Suprapubic skin (tissue), 4 donors: ENCODE data around the gene CBS.
"Not testable (repeated sequence)": the region's sequence is repeated elsewhere in the genome, so short reads cannot be mapped to it uniquely, and the experiment has no call there.

ENCODE experiments used
- POLR2A ChIP-seq, 2 donors: fragments of 450-650 bp; IDR thresholded peaks; one replicate each; pipeline ENCODE4 v1.6.1; 2017; ENCODE audit warnings: antibody characterized with exemption in 2 of 2, mild to moderate bottlenecking in 2 of 2, moderate library complexity in 2 of 2
- POLR2AphosphoS5 ChIP-seq, 3 donors: sonication (generic); formaldehyde crosslinking; IDR thresholded peaks; one replicate each; pipeline ENCODE4 v1.6.1; 2017; ENCODE audit warnings: antibody characterized with exemption in 3 of 3
- TF ChIP-seq, protein P1 (sequence below), 2 donors: fragments of 200-600 bp in 1 of 2; fragments of 450-650 bp in 1 of 2; sonication (generic) in 1 of 2; IDR thresholded peaks; one replicate each; pipeline ENCODE4 v1.5.1; 2016 to 2019; ENCODE audit warnings: antibody characterized with exemption in 2 of 2, mild to moderate bottlenecking in 1 of 2, moderate library complexity in 1 of 2

DNA sequence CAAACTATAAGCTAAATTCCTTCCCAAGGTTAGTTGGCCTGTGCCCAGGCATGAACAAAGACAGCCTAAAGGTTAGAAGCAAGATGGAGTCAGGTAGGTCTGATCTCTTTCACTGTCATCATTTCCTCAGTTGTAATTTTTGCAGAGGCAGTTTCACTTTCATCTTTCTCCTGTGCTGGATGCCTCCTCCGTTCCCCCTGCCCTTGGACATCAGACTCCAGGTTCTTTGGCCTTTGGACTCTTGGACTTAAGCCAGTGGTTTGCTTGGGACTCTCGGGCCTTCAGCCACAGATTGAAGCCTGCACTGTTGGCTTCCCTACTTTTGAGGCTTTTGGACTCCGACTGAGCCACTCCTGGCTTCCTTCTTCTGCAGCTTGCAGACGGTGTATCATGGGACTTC is 40.3 kb upstream of the CBS start:
- not testable (repeated sequence) for TF ChIP-seq POLR2AphosphoS5, POLR2A (IDR thresholded peaks at IDR 0.05)
- TF ChIP-seq, protein P1, sequence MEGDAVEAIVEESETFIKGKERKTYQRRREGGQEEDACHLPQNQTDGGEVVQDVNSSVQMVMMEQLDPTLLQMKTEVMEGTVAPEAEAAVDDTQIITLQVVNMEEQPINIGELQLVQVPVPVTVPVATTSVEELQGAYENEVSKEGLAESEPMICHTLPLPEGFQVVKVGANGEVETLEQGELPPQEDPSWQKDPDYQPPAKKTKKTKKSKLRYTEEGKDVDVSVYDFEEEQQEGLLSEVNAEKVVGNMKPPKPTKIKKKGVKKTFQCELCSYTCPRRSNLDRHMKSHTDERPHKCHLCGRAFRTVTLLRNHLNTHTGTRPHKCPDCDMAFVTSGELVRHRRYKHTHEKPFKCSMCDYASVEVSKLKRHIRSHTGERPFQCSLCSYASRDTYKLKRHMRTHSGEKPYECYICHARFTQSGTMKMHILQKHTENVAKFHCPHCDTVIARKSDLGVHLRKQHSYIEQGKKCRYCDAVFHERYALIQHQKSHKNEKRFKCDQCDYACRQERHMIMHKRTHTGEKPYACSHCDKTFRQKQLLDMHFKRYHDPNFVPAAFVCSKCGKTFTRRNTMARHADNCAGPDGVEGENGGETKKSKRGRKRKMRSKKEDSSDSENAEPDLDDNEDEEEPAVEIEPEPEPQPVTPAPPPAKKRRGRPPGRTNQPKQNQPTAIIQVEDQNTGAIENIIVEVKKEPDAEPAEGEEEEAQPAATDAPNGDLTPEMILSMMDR (IDR thresholded peaks at IDR 0.05), result not testable (repeated sequence)
